SU-DHL-6 (cell line): ENCODE data around the gene GLRA1.

Experiments
- CTCF ChIP-seq: fragments of 200-600 bp; sonication (generic); IDR thresholded peaks from one replicate; pipeline ENCODE4 v1.5.1; 2017; ENCODE audit warnings: antibody characterized with exemption, mild to moderate bottlenecking, low read length, moderate library complexity; ENCODE audit not compliant: insufficient read depth, poor library complexity, severe bottlenecking
- EZH2phosphoT487 ChIP-seq: fragments of 200-600 bp; sonication (generic), shearing (Covaris generic); conservative IDR thresholded peaks from 2 replicates; pipeline ENCODE4 v1.6.1; 2018; ENCODE audit warnings: mild to moderate bottlenecking, antibody characterized with exemption, low read length, moderate library complexity, mixed read lengths

- no peak for TF ChIP-seq CTCF
- TF ChIP-seq EZH2phosphoT487 = no peak
These were observed 69.0 kb downstream of the GLRA1 start for GRCh38 chr5:151855701-151856100.
